A549 (cell line): ENCODE results near the gene TRABD. TPM values are rescaled to one million over a fixed set of nuclear protein-coding genes. Genes with fewer than 3 reads are reported as not detected.
"Not testable (repeated sequence)": the region's sequence is repeated elsewhere in the genome, so short reads cannot be mapped to it uniquely, and the experiment has no call there.

Experiments
- ATAC-seq, 2 experiments: fragments of 200-7000 bp in 1 of 2; fragments of >200 bp in 1 of 2; cut with Nextera tagmentation in 1 of 2; cut with Tn5 transposase in 1 of 2; 3 replicates each; pipeline versions ENCODE4 v1.8.0 to v1.9.1; 2018 to 2020; ENCODE audit warnings: mild to moderate bottlenecking in 1 of 2, moderate library complexity in 1 of 2
- CTCF ChIA-PET: fragments of 300-600 bp; sonication (Branson Sonifier 250); formaldehyde crosslinking; extraction: SDS; loops from one replicate; lab custom pipeline; 2021; ENCODE audit warnings: antibody characterized with exemption, inconsistent platforms; lab: Yijun Ruan, JAX
- POLR2A ChIA-PET: fragments of 350-600 bp; formaldehyde crosslinking; extraction: SDS; loops from one replicate; lab custom pipeline; 2021; ENCODE audit warnings: antibody characterized with exemption, inconsistent platforms; lab: Yijun Ruan, JAX
- DNase-seq, 2 experiments: peaks; one replicate each; pipeline versions ENCODE4 v3.0.0 to v3.0.0-alpha.2; 2011 to 2016; ENCODE audit warnings: low read depth in 1 of 2, low spot score in 1 of 2
- FAIRE-seq: peaks from 2 replicates; lab custom pipeline; 2011; peaks lifted over from hg19 to GRCh38; lab: Jason Lieb, UNC
- H3K27ac ChIP-seq, 2 experiments: fragments of >200 bp; sonication (Bioruptor Twin); formaldehyde crosslinking; 3 replicates each; pipeline ENCODE4 v1.5.1; 2016 to 2017
- H3K4me1 ChIP-seq: fragments of >200 bp; sonication (Bioruptor Twin); formaldehyde crosslinking; 3 replicates; pipeline ENCODE4 v1.6.1; 2016
- H3K4me2 ChIP-seq: fragments of >200 bp; sonication (Bioruptor Twin); formaldehyde crosslinking; 3 replicates; pipeline ENCODE4 v1.6.1; 2016
- H3K4me3 ChIP-seq: fragments of >200 bp; sonication (Bioruptor Twin); formaldehyde crosslinking; 3 replicates; pipeline ENCODE4 v1.5.1; 2016
- H3K9me3 ChIP-seq: fragments of >200 bp; sonication (Bioruptor Twin); formaldehyde crosslinking; 3 replicates; pipeline ENCODE4 v1.6.1; 2016
- BCL3 ChIP-seq: fragments of >200 bp; sonication (Bioruptor Twin); formaldehyde crosslinking; IDR thresholded peaks from 3 replicates; pipeline ENCODE4 v1.6.1; 2016
- CBX8 ChIP-seq: fragments of 200-600 bp; sonication (generic); IDR thresholded peaks from 2 replicates; pipeline ENCODE4 v1.6.1; 2016
- CEBPB ChIP-seq, 2 experiments: fragments of >200 bp in 1 of 2; sonication (Bioruptor Twin) in 1 of 2; formaldehyde crosslinking in 1 of 2; IDR thresholded peaks; 2 replicates each; pipeline ENCODE4 v1.6.1; 2012 to 2016
- CHD2 ChIP-seq: fragments of 150-350 bp; IDR thresholded peaks from 2 replicates; pipeline ENCODE4 v1.6.1; 2014; ENCODE audit warnings: low read length; ENCODE audit not compliant: partially characterized antibody
- CTCF ChIP-seq: fragments of >200 bp; sonication (Bioruptor Twin); formaldehyde crosslinking; IDR thresholded peaks from 3 replicates; pipeline ENCODE4 v1.5.1; 2016
- EHF ChIP-seq: fragments of 250-450 bp; sonication (Bioruptor Pico); IDR thresholded peaks from 2 replicates; pipeline ENCODE4 v1.5.0; 2020; ENCODE audit warnings: mild to moderate bottlenecking
- ESRRA ChIP-seq: fragments of 150-350 bp; IDR thresholded peaks from 2 replicates; pipeline ENCODE4 v1.6.1; 2014; ENCODE audit warnings: mild to moderate bottlenecking, low read length, borderline replicate concordance
- JUN ChIP-seq, 2 experiments: fragments of >200 bp; sonication (Bioruptor Twin); formaldehyde crosslinking; IDR thresholded peaks; 2 replicates in 1 of 2; 3 replicates in 1 of 2; pipeline ENCODE4 v1.6.1; 2016 to 2017
- KDM1A ChIP-seq: fragments of 200-600 bp; sonication (generic); IDR thresholded peaks from 2 replicates; pipeline ENCODE4 v1.6.1; 2016; ENCODE audit warnings: low read depth, mild to moderate bottlenecking
- KDM5A ChIP-seq: fragments of 200-600 bp; sonication (generic); IDR thresholded peaks from 2 replicates; pipeline ENCODE4 v1.6.1; 2016; ENCODE audit warnings: antibody characterized with exemption, mild to moderate bottlenecking
- MAZ ChIP-seq: fragments of 150-350 bp; IDR thresholded peaks from 2 replicates; pipeline ENCODE4 v1.6.1; 2014; ENCODE audit warnings: antibody characterized with exemption, low read depth, low read length, borderline replicate concordance
- MYC ChIP-seq: IDR thresholded peaks from 2 replicates; pipeline ENCODE4 v1.6.1; 2012; ENCODE audit warnings: mild to moderate bottlenecking, inconsistent platforms, low read length, improper control_type of control experiment, borderline replicate concordance
- NPAS2 ChIP-seq: fragments of 250-450 bp; sonication (Bioruptor Pico); IDR thresholded peaks from 2 replicates; pipeline ENCODE4 v1.8.0; 2022; ENCODE audit warnings: mild to moderate bottlenecking, moderate library complexity, borderline replicate concordance
- PHF8 ChIP-seq: fragments of 200-600 bp; sonication (generic); IDR thresholded peaks from 2 replicates; pipeline ENCODE4 v1.6.1; 2016; ENCODE audit warnings: low read depth, mild to moderate bottlenecking, antibody characterized with exemption, moderate library complexity, borderline replicate concordance
- POLR2A ChIP-seq: IDR thresholded peaks from 2 replicates; pipeline ENCODE4 v1.6.1; 2012; ENCODE audit warnings: mild to moderate bottlenecking, low read length
- TP53 ChIP-seq: fragments of 250-450 bp; sonication (Bioruptor Pico); IDR thresholded peaks from 2 replicates; pipeline ENCODE4 v1.5.0; 2021; ENCODE audit warnings: mild to moderate bottlenecking, moderate library complexity
- ZC3H11A ChIP-seq: fragments of 450-650 bp; IDR thresholded peaks from 2 replicates; pipeline ENCODE4 v1.6.1; 2014; ENCODE audit warnings: antibody characterized with exemption, mild to moderate bottlenecking
- WGBS: methylation state at CpG from one replicate; pipeline ENCODE4 v1.1.6; 2017; ENCODE audit errors: missing lambda C conversion rate; 5-methylcytosine and 5-hydroxymethylcytosine counted together
- polyA plus RNA-seq, 4 experiments: library from polyadenylated mRNA; depleted of rRNA in 3 of 4; stranded (reverse); fragments of >200 nt; fragmentation: RNase III in 1 of 4; extraction: RNeasy Plus Mini Kit Qiagen cat#74134 plus additional on column Dnase treatment in 1 of 4; gene quantifications; 2 replicates in 3 of 4; 3 replicates in 1 of 4; pipeline ENCODE4 v1.2.3, GENCODE V29; 2011 to 2017

The TRABD gene
- polyA plus RNA-seq, 2 of the 4 experiments (the other 2 are of a cell fraction): 14.8 to 30.4 TPM

- no peak for TF ChIP-seq BCL3
These were observed 49.1 kb upstream of the TRABD start (continued) for GRCh38 chr22:50136581-50137015.

- H3K4me3 ChIP-seq, ATAC-seq, H3K4me2 ChIP-seq, FAIRE-seq, H3K4me1 ChIP-seq, DNase-seq, H3K27ac ChIP-seq, H3K9me3 ChIP-seq, POLR2A ChIA-PET: not testable (repeated sequence)
- WGBS: 75% methylated on average over 9 of the region's 9 CpGs
- CTCF ChIA-PET: interaction anchor here (4.0 kb wide), 1 partner anchor 11 kb away, joined by 14 read pairs; no protein-coding TSS in a partner anchor
These were observed 48.4 kb upstream of the TRABD start for GRCh38 chr22:50137277-50137676.

GRCh38 chr22:50138041-50138440 is 47.7 kb upstream of the TRABD start:
- no peak overlapping the region for H3K4me3 ChIP-seq
- ChIA-PET CTCF (interaction anchor here (4.0 kb wide), 1 partner anchor 10 kb away, joined by 14 read pairs; no protein-coding TSS in a partner anchor), POLR2A (no interaction called here)
- FAIRE-seq: no peak
- no peaks in the 10 kb centered on the region for H3K9me3 ChIP-seq
- DNase-seq: no peak
- TF ChIP-seq KDM5A (no peak), NPAS2 (no peak), JUN (IDR thresholded peaks at IDR 0.05) (no peak), TP53 (CRISPR knock-in tag) (no peak), MYC (no peak), CTCF (no peak)
- 77% methylated on average over 4 of the region's 4 CpGs for WGBS
- peaks cover 10% of the 10 kb centered on the region; the same call in 1 of the 3 replicates for H3K4me1 ChIP-seq
- H3K4me2 ChIP-seq: no peak overlapping the region
- no peak overlapping the region for H3K27ac ChIP-seq
- no peak for ATAC-seq

GRCh38 chr22:50138988-50139387 is 46.7 kb upstream of the TRABD start:
- no peak for DNase-seq
- ATAC-seq: no peak
- H3K4me2 ChIP-seq: no peak overlapping the region
- ChIA-PET CTCF (interaction anchor here (0.8 kb wide), 1 partner anchor 103 kb away, joined by 5 read pairs; no protein-coding TSS in a partner anchor), POLR2A (no interaction called here)
- no peak overlapping the region for H3K4me3 ChIP-seq
- no peak overlapping the region for H3K27ac ChIP-seq
- H3K9me3 ChIP-seq: no peaks in the 10 kb centered on the region
- WGBS: 74% methylated on average over 9 of the region's 9 CpGs
- no peak for FAIRE-seq
- peaks cover 10% of the 10 kb centered on the region; the same call in 1 of the 3 replicates for H3K4me1 ChIP-seq
- no peak for TF ChIP-seq CHD2
- TF ChIP-seq MAZ: no peak
- TF ChIP-seq PHF8: no peak
- TF ChIP-seq ZC3H11A: no peak
- TF ChIP-seq KDM1A: no peak
- no peak for TF ChIP-seq ESRRA
- TF ChIP-seq CEBPB (IDR thresholded peaks at IDR 0.05): no peak
- TF ChIP-seq CBX8: no peak
- no peak for TF ChIP-seq POLR2A
- TF ChIP-seq EHF: no peak
